ENCODE data around the gene TMBIM6.

DNA sequence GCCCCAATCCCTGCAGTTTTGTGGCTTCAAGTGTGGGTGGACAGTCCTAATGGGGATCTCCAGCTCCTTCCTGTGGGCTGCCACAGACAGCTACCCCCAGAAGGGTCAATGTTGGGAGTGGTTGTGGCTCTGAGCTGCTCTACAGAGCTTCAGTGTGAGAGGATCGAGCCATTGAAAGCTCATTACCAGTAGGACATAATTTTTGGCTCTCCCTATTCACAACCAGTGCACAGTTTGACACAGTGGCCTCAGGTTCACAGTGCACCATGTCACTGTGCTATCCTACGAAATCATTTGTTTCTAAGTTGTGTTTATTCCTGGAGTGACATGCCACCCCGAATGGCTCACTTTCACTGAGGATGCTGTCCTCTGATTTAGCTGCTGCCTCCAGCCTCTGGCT lies 22.8 kb downstream of the TMBIM6 start:
- TF ChIP-seq, protein P1, sequence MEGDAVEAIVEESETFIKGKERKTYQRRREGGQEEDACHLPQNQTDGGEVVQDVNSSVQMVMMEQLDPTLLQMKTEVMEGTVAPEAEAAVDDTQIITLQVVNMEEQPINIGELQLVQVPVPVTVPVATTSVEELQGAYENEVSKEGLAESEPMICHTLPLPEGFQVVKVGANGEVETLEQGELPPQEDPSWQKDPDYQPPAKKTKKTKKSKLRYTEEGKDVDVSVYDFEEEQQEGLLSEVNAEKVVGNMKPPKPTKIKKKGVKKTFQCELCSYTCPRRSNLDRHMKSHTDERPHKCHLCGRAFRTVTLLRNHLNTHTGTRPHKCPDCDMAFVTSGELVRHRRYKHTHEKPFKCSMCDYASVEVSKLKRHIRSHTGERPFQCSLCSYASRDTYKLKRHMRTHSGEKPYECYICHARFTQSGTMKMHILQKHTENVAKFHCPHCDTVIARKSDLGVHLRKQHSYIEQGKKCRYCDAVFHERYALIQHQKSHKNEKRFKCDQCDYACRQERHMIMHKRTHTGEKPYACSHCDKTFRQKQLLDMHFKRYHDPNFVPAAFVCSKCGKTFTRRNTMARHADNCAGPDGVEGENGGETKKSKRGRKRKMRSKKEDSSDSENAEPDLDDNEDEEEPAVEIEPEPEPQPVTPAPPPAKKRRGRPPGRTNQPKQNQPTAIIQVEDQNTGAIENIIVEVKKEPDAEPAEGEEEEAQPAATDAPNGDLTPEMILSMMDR (IDR thresholded peaks at IDR 0.05; ENCODE audit: low read length), result no peak
- TF ChIP-seq EZH2 (optimal IDR thresholded peaks at IDR 0.05; ENCODE audit: low read depth, low read length), result no peak
- no peak for TF ChIP-seq EZH2phosphoT487 (IDR thresholded peaks at IDR 0.05; ENCODE audit: low read length)
